Midbrain (tissue), 1 donor: Measurements from ENCODE around the gene SAP30BP.

Experiments
- DNase-seq: peaks from one replicate; lab custom pipeline; 2025; lab: John Stamatoyannopoulos, UW

Gene SAP30BP

GRCh38 chr17:75720656-75721462 is 53.7 kb downstream of the SAP30BP start, which contains the start of gene ITGB4:
ITGB4 (plus strand) TSS chr17:75721459; CDS start chr17:75724704, 3,245 bp downstream.
- peak; percentile 61 for DNase-seq

GRCh38 chr17:75721463-75722011 is 54.4 kb downstream of the SAP30BP start:
- DNase-seq = no peak

- DNase-seq = no peak
Measured at GRCh38 chr17:75722076-75722475, 54.9 kb downstream of the SAP30BP start.

GRCh38 chr17:75722542-75723095 is 55.5 kb downstream of the SAP30BP start:
- no peak for DNase-seq

GRCh38 chr17:75723171-75723930 is 56.2 kb downstream of the SAP30BP start:
- DNase-seq = no peak

- DNase-seq = no peak
Measured at GRCh38 chr17:75724016-75725003, 57.2 kb downstream of the SAP30BP start.

- DNase-seq = no peak
Measured at GRCh38 chr17:75725504-75725903, 58.4 kb downstream of the SAP30BP start.

- DNase-seq = no peak
Measured at GRCh38 chr17:75727391-75727790, 60.3 kb downstream of the SAP30BP start.

GRCh38 chr17:75729351-75729750 is 62.2 kb downstream of the SAP30BP start:
- no peak for DNase-seq

GRCh38 chr17:75730065-75730464 is 62.9 kb downstream of the SAP30BP start:
- DNase-seq = no peak

GRCh38 chr17:75731086-75731715 is 64.1 kb downstream of the SAP30BP start:
- no peak for DNase-seq

- no peak for DNase-seq
Measured at GRCh38 chr17:75731716-75732498, 64.8 kb downstream of the SAP30BP start.

GRCh38 chr17:75733471-75733870 is 66.3 kb downstream of the SAP30BP start:
- no peak for DNase-seq

- no peak for DNase-seq
Measured at GRCh38 chr17:75734674-75735294, 67.6 kb downstream of the SAP30BP start.

GRCh38 chr17:75736173-75736835 is 69.2 kb downstream of the SAP30BP start:
- DNase-seq = no peak

GRCh38 chr17:75737133-75737962 is 70.2 kb downstream of the SAP30BP start:
- no peak for DNase-seq

GRCh38 chr17:75738218-75738802 is 71.2 kb downstream of the SAP30BP start:
- peak; percentile 22 for DNase-seq

GRCh38 chr17:75739174-75739573 is 72.0 kb downstream of the SAP30BP start:
- no peak for DNase-seq
